Fibroblast of lung (primary cell): ENCODE data around the gene RYR2. TPM values are rescaled to one million over a fixed set of nuclear protein-coding genes. Genes with fewer than 3 reads are reported as not detected.

ENCODE experiments used
- DNase-seq, 2 donors: peaks; one replicate each; pipeline versions ENCODE4 v3.0.0 to v3.0.0-alpha.2; 2010; ENCODE audit warnings: low read depth in 2 of 2
- H2AFZ ChIP-seq: 2 replicates; pipeline ENCODE4 v1.5.1; 2012; ENCODE audit warnings: low read length, control low read depth, inconsistent platforms
- H3K27ac ChIP-seq: 2 replicates; pipeline ENCODE4 v1.5.1; 2011; ENCODE audit warnings: low read length, control low read depth; ENCODE audit not compliant: insufficient read depth
- H3K27me3 ChIP-seq: 2 replicates; pipeline ENCODE4 v1.5.1; 2011; ENCODE audit warnings: mild to moderate bottlenecking, low read length; ENCODE audit not compliant: control insufficient read depth, insufficient read depth
- H3K36me3 ChIP-seq: 2 replicates; pipeline ENCODE4 v1.5.1; 2011; ENCODE audit warnings: low read length; ENCODE audit not compliant: control insufficient read depth, insufficient read depth
- H3K4me1 ChIP-seq: 2 replicates; pipeline ENCODE4 v1.5.1; 2011; ENCODE audit warnings: low read length; ENCODE audit not compliant: control insufficient read depth, insufficient read depth; ENCODE audit errors: extremely low read depth
- H3K4me2 ChIP-seq: 2 replicates; pipeline ENCODE4 v1.5.1; 2011; ENCODE audit warnings: low read length, control low read depth; ENCODE audit not compliant: insufficient read depth; ENCODE audit errors: extremely low read depth
- H3K4me3 ChIP-seq, 4 experiments: fragments of 200-600 bp in 1 of 4; sonication (generic) in 1 of 4; replicated peaks in 1 of 4; 2 replicates each; pipeline ENCODE4 v1.5.1; 2011 to 2016; ENCODE audit warnings: low read length in 4 of 4, low read depth in 3 of 4, mild to moderate bottlenecking in 3 of 4, control low read depth in 2 of 4, inconsistent platforms in 1 of 4, mixed read lengths in 1 of 4; ENCODE audit not compliant: insufficient read depth in 1 of 4; ENCODE audit errors: control extremely low read depth in 1 of 4
- H3K79me2 ChIP-seq: 2 replicates; pipeline ENCODE4 v1.5.1; 2012; ENCODE audit warnings: mild to moderate bottlenecking, low read length, inconsistent platforms; ENCODE audit not compliant: control insufficient read depth, insufficient read depth
- H3K9ac ChIP-seq: 2 replicates; pipeline ENCODE4 v1.5.1; 2011; ENCODE audit warnings: mild to moderate bottlenecking, low read length, control low read depth; ENCODE audit not compliant: insufficient read depth
- H3K9me3 ChIP-seq: 2 replicates; pipeline ENCODE4 v1.5.1; 2012; ENCODE audit warnings: low read depth, low read length; ENCODE audit not compliant: control insufficient read depth, insufficient read depth
- H4K20me1 ChIP-seq: 2 replicates; pipeline ENCODE4 v1.5.1; 2011; ENCODE audit warnings: low read length; ENCODE audit not compliant: control insufficient read depth, insufficient read depth; ENCODE audit errors: extremely low read depth
- EZH2 ChIP-seq: IDR thresholded peaks from 2 replicates; pipeline ENCODE4 v1.5.1; 2012; ENCODE audit warnings: low read length, control low read depth, mild to moderate bottlenecking; ENCODE audit errors: missing control alignments
- polyA plus RNA-seq, 2 donors: library from polyadenylated mRNA; depleted of rRNA in 1 of 2; stranded (reverse) in 1 of 2; unstranded in 1 of 2; fragments of >200 nt; gene quantifications; 2 replicates each; pipeline ENCODE4 v1.2.1, GENCODE V29; 2011 to 2012; ENCODE audit warnings: missing spikeins in 1 of 2
- total RNA-seq: library from RNA; depleted of rRNA; stranded (reverse); fragments of >200 nt; gene quantifications from 2 replicates; pipeline ENCODE4 v1.2.1, GENCODE V29; 2014
- TF ChIP-seq, protein P1 (sequence below), 2 donors: IDR thresholded peaks in 1 of 2; conservative IDR thresholded peaks in 1 of 2; 1 replicate in 1 of 2; 2 replicates in 1 of 2; pipeline ENCODE4 v1.5.1; 2011 to 2012; ENCODE audit warnings: low read length in 2 of 2, control low read depth in 1 of 2, inconsistent platforms in 1 of 2, low read depth in 1 of 2, mild to moderate bottlenecking in 1 of 2

The RYR2 gene
- total and polyA plus RNA-seq, 2 donors (not counting 1 experiment from before 2014, with no cell fraction given) = 0.06 to 0.17 TPM

DNA sequence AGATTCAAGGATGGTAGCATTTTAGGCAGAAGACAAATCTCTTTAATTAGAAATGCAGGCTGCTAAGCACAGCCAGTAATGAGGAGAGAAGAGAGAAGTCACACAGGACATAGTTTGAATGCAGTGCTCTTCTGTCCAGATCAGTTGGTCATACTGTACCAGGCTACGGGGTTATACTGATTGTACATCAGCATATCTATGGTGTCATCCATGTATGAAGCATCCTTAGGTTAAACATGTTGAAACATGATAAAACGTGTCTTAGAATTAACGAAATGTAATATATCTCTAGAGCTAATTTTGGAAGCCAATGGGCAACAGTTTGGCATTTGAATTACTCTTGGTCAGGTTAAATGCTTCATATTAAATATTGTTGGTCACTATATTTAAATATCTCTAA lies 199.1 kb downstream of the RYR2 start:
- no peak overlapping the region for H3K9ac ChIP-seq
- no peaks in the 10 kb centered on the region for H3K4me1 ChIP-seq
- TF ChIP-seq, protein P1, sequence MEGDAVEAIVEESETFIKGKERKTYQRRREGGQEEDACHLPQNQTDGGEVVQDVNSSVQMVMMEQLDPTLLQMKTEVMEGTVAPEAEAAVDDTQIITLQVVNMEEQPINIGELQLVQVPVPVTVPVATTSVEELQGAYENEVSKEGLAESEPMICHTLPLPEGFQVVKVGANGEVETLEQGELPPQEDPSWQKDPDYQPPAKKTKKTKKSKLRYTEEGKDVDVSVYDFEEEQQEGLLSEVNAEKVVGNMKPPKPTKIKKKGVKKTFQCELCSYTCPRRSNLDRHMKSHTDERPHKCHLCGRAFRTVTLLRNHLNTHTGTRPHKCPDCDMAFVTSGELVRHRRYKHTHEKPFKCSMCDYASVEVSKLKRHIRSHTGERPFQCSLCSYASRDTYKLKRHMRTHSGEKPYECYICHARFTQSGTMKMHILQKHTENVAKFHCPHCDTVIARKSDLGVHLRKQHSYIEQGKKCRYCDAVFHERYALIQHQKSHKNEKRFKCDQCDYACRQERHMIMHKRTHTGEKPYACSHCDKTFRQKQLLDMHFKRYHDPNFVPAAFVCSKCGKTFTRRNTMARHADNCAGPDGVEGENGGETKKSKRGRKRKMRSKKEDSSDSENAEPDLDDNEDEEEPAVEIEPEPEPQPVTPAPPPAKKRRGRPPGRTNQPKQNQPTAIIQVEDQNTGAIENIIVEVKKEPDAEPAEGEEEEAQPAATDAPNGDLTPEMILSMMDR (conservative IDR thresholded peaks at IDR 0.05 in 1 of 2, IDR thresholded peaks at IDR 0.05 in 1 of 2; ENCODE audit: low read depth in 1 of 2, low read length in 2 of 2) = no peak
- TF ChIP-seq EZH2 = no peak
- no peaks in the 10 kb centered on the region for H3K79me2 ChIP-seq
- no peak overlapping the region for H3K4me2 ChIP-seq
- H3K9me3 ChIP-seq = no peaks in the 10 kb centered on the region
- H3K27me3 ChIP-seq = no peaks in the 10 kb centered on the region
- H4K20me1 ChIP-seq = no peaks in the 10 kb centered on the region
- H3K4me3 ChIP-seq = no peak overlapping the region
- no peak overlapping the region for H2AFZ ChIP-seq
- H3K27ac ChIP-seq = no peak overlapping the region
- DNase-seq = no peak
- H3K36me3 ChIP-seq = no peaks in the 10 kb centered on the region

DNA sequence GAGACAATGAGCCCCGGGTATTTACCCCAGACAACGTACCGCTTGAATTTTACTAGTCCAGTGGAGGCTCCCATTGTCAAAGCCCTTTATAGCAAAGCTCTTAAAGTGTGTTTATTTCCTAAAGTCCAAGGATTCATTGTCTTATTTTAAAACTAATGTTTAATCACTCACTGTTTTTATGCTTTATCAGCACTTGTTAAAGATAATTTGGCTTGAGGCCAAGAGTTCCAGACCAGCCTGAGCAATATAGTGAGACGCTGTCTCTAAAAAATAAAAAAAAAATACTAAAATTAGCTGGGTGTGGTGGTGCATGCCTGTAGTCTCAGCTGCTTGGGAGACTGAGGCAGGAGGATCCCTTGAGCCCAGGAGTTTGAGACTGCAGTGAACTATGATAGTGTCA lies 202.8 kb downstream of the RYR2 start:
- no peaks in the 10 kb centered on the region for H3K27me3 ChIP-seq
- H3K27ac ChIP-seq = no peak overlapping the region
- DNase-seq = no peak
- H3K4me3 ChIP-seq = no peak overlapping the region
- H3K4me2 ChIP-seq = no peak overlapping the region
- no peaks in the 10 kb centered on the region for H3K4me1 ChIP-seq
- H3K36me3 ChIP-seq = no peaks in the 10 kb centered on the region
- no peaks in the 10 kb centered on the region for H4K20me1 ChIP-seq
- H3K9me3 ChIP-seq = no peaks in the 10 kb centered on the region
- H3K79me2 ChIP-seq = no peaks in the 10 kb centered on the region
- H2AFZ ChIP-seq = no peak overlapping the region
- no peak for TF ChIP-seq EZH2
- TF ChIP-seq, protein P1 (conservative IDR thresholded peaks at IDR 0.05 in 1 of 2, IDR thresholded peaks at IDR 0.05 in 1 of 2; ENCODE audit: low read depth in 1 of 2, low read length in 2 of 2) = no peak
- H3K9ac ChIP-seq = no peak overlapping the region

DNA sequence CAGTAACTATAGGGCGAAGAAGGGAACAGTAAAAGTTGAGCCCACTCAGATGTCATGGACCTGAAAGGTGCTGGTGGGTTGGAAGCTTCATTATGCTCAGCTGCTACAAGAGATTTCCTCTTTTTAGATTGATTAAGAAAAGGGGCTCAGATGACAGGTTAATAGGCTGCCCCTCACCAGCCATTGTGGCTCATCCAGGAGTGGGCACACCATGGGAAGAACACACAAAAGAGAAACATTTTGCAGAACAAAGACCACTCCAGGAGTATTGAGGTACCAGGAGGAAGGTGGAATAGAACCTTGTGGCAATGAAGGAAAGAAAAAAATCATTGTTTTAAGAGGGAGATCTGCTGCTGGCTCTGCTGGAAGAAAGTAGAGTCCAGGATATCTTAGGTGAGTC lies 205.5 kb downstream of the RYR2 start:
- no peak overlapping the region for H2AFZ ChIP-seq
- no peaks in the 10 kb centered on the region for H4K20me1 ChIP-seq
- H3K9ac ChIP-seq = no peak overlapping the region
- no peaks in the 10 kb centered on the region for H3K4me1 ChIP-seq
- TF ChIP-seq EZH2 = no peak
- TF ChIP-seq, protein P1 (conservative IDR thresholded peaks at IDR 0.05 in 1 of 2, IDR thresholded peaks at IDR 0.05 in 1 of 2; ENCODE audit: low read depth in 1 of 2, low read length in 2 of 2) = no peak
- H3K9me3 ChIP-seq = no peaks in the 10 kb centered on the region
- DNase-seq = no peak
- H3K4me3 ChIP-seq = no peak overlapping the region
- H3K79me2 ChIP-seq = no peaks in the 10 kb centered on the region
- no peaks in the 10 kb centered on the region for H3K36me3 ChIP-seq
- no peaks in the 10 kb centered on the region for H3K27me3 ChIP-seq
- H3K27ac ChIP-seq = no peak overlapping the region
- H3K4me2 ChIP-seq = no peak overlapping the region
